ENCODE results near the gene TMEM208.

Gene TMEM208

GRCh38 chr16:67226804-67227566 lies at the start of gene TMEM208:
Gene TMEM208, plus strand, starts transcription at chr16:67227130. Its CDS starts 89 bp downstream, at chr16:67227219.
- peak; percentile 97 for DNase-seq

- no peak for DNase-seq
These were observed 48.9 kb upstream of the TMEM208 start for GRCh38 chr16:67177743-67178699.

- DNase-seq = no peak
These were observed 47.4 kb upstream of the TMEM208 start for GRCh38 chr16:67179421-67180080.

GRCh38 chr16:67180166-67180565 lies 46.8 kb upstream of the TMEM208 start:
- DNase-seq = no peak

- DNase-seq = no peak
These were observed 45.6 kb upstream of the TMEM208 start for GRCh38 chr16:67181346-67181745.

- no peak for DNase-seq
These were observed 44.6 kb upstream of the TMEM208 start for GRCh38 chr16:67182288-67182687.

GRCh38 chr16:67183284-67183626 lies 43.7 kb upstream of the TMEM208 start:
- DNase-seq = no peak

- DNase-seq = peak; percentile 92
These were observed 43.1 kb upstream of the TMEM208 start, which contains the start of gene MATCAP1 for GRCh38 chr16:67183627-67184452. Gene MATCAP1, minus strand, starts transcription at chr16:67183963. Its CDS starts 3,353 bp downstream, at chr16:67180610.

GRCh38 chr16:67184453-67184994 lies 42.4 kb upstream of the TMEM208 start:
- DNase-seq = no peak

GRCh38 chr16:67184995-67185650 lies 41.8 kb upstream of the TMEM208 start:
- peak; percentile 81 for DNase-seq

- no peak for DNase-seq
These were observed 41.2 kb upstream of the TMEM208 start for GRCh38 chr16:67185651-67186134.

- DNase-seq = no peak
These were observed 40.4 kb upstream of the TMEM208 start for GRCh38 chr16:67186550-67186950.

GRCh38 chr16:67187175-67187890 lies 39.6 kb upstream of the TMEM208 start:
- DNase-seq = no peak

- DNase-seq = no peak
These were observed 38.6 kb upstream of the TMEM208 start for GRCh38 chr16:67188323-67188722.

- DNase-seq = no peak
These were observed 38.1 kb upstream of the TMEM208 start for GRCh38 chr16:67188798-67189197.

- DNase-seq = no peak
These were observed 36.9 kb upstream of the TMEM208 start, which contains the start of gene EXOC3L1 for GRCh38 chr16:67190041-67190440. Gene EXOC3L1, minus strand, starts transcription at chr16:67190136. Its CDS starts 460 bp downstream, at chr16:67189676.

GRCh38 chr16:67190448-67191399 lies 36.2 kb upstream of the TMEM208 start:
- DNase-seq = no peak

GRCh38 chr16:67191411-67191994 lies 35.4 kb upstream of the TMEM208 start:
- no peak for DNase-seq
